GM18499 (cell line): ENCODE data around the gene ZNF681.
"Not testable (repeated sequence)": the region's sequence is repeated elsewhere in the genome, so short reads cannot be mapped to it uniquely, and the experiment has no call there.

Experiments
- ATAC-seq: cut with Tn5 transposase; IDR thresholded peaks from one replicate; pipeline ENCODE4 v1.9.1; 2021; ENCODE audit warnings: moderate number of reproducible peaks; ENCODE audit not compliant: insufficient read depth, unreplicated experiment

The ZNF681 gene

GRCh38 chr19:23758187-23759074 is at the start of gene ZNF681:
ZNF681 (minus strand) TSS chr19:23758891; CDS start chr19:23758749, 142 bp downstream.
- peak; percentile 73 for ATAC-seq

DNA sequence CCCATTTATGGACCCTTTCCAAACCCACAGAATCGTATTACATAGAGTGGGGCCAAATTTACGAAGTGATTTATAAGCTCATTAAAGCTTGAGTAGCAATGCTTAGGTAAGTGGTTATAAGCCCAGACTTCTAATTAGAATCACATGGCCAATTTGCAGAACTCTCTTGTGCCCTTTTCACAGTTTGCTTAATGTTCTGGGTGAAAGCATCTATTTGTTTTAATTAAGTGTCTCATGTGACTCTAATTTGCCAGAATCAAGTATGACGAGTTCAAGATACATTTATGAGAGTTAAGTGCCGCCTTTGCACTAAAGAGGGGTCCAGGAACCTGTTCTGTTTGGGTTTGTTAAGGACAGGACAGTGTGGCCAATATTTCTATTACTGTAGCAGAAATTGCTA is 46.0 kb upstream of the ZNF681 start:
- ATAC-seq = no peak

DNA sequence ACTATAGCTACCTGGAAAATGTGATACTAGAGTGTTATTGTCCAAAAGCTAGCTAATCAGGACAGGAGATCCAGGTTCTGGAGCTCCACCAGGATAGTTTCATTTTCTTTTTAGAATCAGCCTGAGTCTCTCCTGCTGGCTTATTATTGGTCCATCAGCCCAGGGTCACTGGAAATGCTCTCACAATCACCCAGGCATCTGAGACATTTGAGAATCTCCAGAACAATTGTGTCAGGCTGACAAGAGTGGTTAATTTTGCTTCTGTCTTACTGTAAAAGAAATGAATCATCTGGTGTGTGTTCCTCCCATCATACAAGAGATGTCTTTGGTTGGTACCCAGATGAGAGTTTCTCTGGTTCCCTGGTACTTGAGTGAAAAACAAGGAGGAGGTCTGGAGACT is 43.6 kb upstream of the ZNF681 start:
- ATAC-seq = no peak

GRCh38 chr19:23801803-23802202 is 43.1 kb upstream of the ZNF681 start:
- ATAC-seq = no peak

GRCh38 chr19:23800868-23801267 is 42.2 kb upstream of the ZNF681 start:
- ATAC-seq = no peak

- no peak for ATAC-seq
Measured at GRCh38 chr19:23800271-23800670, 41.6 kb upstream of the ZNF681 start.

DNA sequence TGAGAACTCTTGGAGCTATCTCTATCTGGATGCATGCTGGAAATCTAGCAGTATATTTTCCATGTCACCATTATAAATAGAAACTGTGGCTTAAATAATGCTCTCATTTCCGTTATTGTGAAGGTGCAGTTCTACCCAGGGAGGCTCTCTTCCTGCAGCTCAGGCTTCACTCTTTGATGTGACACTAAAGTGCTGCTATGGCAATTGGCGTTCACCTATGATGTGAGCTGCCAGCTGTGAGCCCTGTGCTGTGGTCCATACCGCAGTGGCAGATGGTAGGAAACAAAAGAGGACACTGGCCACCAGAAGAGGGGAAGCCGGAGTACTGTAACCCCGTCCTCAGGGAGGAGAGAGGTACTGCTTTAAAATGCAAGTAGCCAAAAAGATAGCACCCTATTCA is 40.6 kb upstream of the ZNF681 start:
- no peak for ATAC-seq

GRCh38 chr19:23795462-23795861 is 36.8 kb upstream of the ZNF681 start:
- ATAC-seq = no peak

DNA sequence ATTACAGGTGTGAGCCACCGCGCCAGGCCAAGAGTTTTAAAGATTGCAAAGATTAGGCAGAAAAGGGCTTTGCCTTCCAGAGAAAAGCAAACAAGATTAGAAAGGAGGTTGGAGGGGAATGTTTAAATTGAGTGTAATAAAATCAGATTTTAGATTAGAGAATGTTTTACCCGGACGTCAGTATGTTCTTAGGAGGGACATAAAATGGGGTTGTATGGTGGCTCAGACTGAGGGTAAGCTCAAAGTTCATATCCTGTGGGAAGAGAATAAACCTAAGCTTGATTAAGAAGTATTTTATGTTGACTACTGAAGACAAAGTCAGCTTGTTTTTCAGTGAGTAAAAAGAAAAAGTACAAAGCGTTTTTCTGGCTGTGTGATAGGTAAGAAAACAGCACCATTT is 34.1 kb upstream of the ZNF681 start:
- no peak for ATAC-seq

GRCh38 chr19:23790641-23791488 is 32.2 kb upstream of the ZNF681 start:
- no peak for ATAC-seq

- ATAC-seq = no peak
Measured at GRCh38 chr19:23789246-23789645, 30.6 kb upstream of the ZNF681 start.

GRCh38 chr19:23788411-23788810 is 29.7 kb upstream of the ZNF681 start:
- ATAC-seq = no peak

GRCh38 chr19:23787106-23787505 is 28.4 kb upstream of the ZNF681 start:
- no peak for ATAC-seq

- no peak for ATAC-seq
Measured at GRCh38 chr19:23785982-23786381, 27.3 kb upstream of the ZNF681 start.

DNA sequence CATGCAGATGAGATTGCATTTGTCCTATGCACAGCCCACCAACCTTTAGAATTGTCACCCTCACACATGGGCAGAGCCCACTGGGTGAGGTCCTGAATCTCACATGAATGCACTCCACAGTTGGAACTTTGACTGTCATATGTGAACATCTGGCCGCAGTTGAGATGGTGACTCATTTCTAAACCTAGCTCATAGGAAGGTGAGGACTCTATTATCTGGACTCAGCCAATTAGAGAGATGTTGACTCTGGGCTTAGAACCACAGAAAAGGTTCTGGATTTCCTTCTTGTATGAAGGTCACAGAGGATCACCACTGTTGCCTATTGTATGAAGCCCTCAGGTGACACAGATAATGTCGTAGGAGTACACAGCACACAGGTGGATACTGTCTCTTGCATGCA is 25.6 kb upstream of the ZNF681 start:
- no peak for ATAC-seq

GRCh38 chr19:23783636-23784035 is 24.9 kb upstream of the ZNF681 start:
- no peak for ATAC-seq

DNA sequence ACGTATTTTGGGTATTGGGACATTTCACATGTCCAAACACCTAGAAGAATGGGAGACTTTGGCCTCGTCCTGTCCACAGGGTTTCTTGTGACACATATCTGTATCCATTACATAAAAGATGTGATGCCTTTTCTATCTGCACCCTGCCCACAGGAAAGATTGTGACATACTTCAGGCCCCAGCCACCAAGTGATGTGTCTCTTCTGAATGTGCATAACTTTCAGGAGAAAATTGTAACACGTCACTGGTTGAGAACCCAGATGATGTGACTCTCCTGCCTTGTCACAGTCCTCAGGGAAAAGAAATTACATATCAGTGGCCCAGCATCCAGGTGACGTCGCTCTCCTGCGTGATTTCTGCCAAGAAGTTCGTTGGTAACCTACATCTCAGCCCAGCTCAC is 21.0 kb upstream of the ZNF681 start:
- no peak for ATAC-seq

DNA sequence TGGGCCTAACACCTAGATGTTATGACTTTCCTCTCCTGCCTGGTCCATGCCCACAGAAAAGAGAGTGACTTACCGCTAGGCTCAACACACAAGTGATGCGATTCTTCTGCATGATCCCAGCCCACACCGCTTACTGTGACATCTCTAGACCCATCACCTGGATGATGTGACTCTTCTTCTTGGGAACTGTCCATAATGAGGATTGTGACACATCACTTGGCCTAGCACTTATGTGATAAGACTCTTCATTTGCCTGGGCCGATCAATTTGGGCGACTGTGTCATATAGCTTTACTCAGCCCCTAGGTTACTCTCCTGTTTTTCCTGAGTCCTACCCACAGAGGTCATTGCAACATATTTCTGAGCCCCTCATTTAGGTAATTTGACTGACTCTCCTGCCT is 19.9 kb upstream of the ZNF681 start:
- no peak for ATAC-seq

DNA sequence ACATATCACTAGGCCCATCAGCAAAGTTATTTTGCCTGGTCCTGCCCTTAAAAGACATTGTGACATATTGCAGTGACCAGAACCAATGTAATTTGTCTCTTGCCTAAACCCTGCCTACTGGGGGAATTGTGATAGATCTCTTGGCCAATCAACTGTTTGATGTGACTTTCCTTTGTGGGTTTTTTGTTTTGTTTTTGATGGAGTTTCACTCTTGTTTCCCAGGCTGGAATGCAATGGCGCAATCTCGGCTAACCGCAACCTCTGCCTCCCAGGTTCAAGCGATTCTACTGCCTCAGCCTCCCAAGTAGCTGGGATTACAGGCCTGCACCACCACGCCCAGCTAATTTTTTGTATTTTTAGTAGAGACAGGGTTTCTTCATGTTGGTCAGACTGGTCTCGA is 19.3 kb upstream of the ZNF681 start:
- not testable (repeated sequence) for ATAC-seq

DNA sequence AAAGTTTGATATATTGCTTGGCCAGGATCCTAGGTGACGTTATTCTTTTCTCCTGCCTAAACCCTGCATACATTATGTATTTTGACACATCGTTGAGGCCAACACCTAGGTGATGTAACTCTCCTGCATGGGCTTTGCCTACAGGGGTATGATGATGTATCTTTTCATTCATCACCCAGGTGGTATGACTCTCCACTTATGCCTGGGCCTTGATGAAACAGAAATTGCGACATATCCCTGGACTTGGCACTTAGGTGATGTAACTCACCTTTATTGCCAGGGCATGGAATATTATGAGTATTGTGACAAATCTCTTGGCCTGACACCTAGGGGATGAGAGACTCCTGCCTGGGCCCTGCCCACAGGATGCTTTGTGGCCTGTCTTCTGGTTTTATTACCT is 18.5 kb upstream of the ZNF681 start:
- no peak for ATAC-seq

DNA sequence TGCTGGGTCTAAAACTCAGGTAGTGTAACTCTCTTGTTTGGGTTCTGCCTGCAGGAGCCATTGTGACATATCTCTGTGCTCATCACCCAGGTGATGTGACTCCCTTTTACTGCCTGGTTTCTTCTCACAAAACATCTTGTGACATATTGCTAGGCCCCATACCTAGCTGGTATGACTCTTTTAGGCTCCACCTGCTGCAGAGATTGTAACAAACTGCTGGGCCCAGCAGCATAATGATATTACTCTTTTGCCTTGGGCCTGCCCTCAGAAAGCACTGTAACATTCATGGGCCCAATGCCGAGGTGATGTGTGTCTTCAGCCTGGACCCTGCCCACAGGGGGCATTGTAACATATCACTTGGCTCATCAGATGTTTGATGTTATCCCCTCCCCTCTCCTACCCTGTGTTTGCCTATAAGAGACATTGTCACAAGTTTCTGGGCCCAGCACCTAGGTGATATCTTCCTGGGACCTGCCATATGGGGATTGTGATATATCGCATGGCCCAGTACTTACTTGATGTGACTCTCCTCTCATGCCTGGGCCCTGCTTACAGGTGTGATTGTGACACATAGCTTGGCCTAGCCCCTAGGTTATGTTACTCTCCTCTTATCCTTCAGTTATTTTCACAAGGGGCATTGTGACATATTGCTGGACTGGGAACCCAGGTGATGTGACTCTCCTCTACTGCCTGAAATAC is 18.0 kb upstream of the ZNF681 start:
- no peak for ATAC-seq
